ENCODE results near the gene MCU. TPM values are rescaled to one million over a fixed set of nuclear protein-coding genes. Genes with fewer than 3 reads are reported as not detected.

MCU gene
- total RNA-seq, 1 experiment from 2014 or later = 26.8 TPM

GRCh38 chr10:72747521-72747920 lies 55.6 kb downstream of the MCU start:
- Histone ChIP-seq H3K9ac (ENCODE audit: low read length) (no peak overlapping the region), H3K79me2 (ENCODE audit: insufficient read depth, low read length) (peaks cover 19% of the 10 kb centered on the region; the same call in 1 of the 2 replicates), H3K4me3 (replicated peaks in 1 of 2; ENCODE audit: low read depth in 1 of 2, low read length in 2 of 2) (no peak overlapping the region), H3K27me3 (ENCODE audit: insufficient read depth, low read length) (no peaks in the 10 kb centered on the region), H3K27ac (ENCODE audit: low read depth, low read length) (no peak overlapping the region), H3K4me2 (ENCODE audit: low read length) (no peak overlapping the region), H3K9me3 (ENCODE audit: control insufficient read depth in 1 of 2, insufficient read depth in 1 of 2, low read depth in 1 of 2, low read length in 2 of 2) (no peaks in the 10 kb centered on the region), H3K36me3 (ENCODE audit: control insufficient read depth in 1 of 2, insufficient read depth in 2 of 2, low read length in 2 of 2) (no peaks in the 10 kb centered on the region), H3K4me1 (ENCODE audit: control insufficient read depth in 1 of 2, insufficient read depth in 2 of 2, low read length in 2 of 2) (no peaks in the 10 kb centered on the region), H2AFZ (ENCODE audit: low read depth, low read length, poor library complexity, severe bottlenecking) (no peak overlapping the region), H4K20me1 (ENCODE audit: insufficient read depth) (no peaks in the 10 kb centered on the region), H3K9me2 (ENCODE audit: insufficient read depth) (no peaks in the 10 kb centered on the region)
- ChIA-PET CTCF (no interaction called here), RAD21 (ENCODE audit: low non-redundant PET in 1 of 2, low total read pairs in 2 of 2, uncharacterized antibody in 2 of 2, unreplicated experiment in 2 of 2) (no interaction called here), POLR2A (no interaction called here)
- no peak for DNase-seq (ENCODE audit: low read depth, low spot score)
- intact Hi-C loops (cut with micrococcal nuclease) = no loop called here
- no peak for ATAC-seq
- TF ChIP-seq SIN3A (IDR thresholded peaks at IDR 0.05; ENCODE audit: low read depth) (no peak), JUND (IDR thresholded peaks at IDR 0.05) (no peak), CTCF (IDR thresholded peaks at IDR 0.05 in 2 of 3, conservative IDR thresholded peaks at IDR 0.05 in 1 of 3; ENCODE audit: borderline replicate concordance in 1 of 3, insufficient read depth in 1 of 3, low read depth in 2 of 3, low read length in 2 of 3) (no peak), YY1 (IDR thresholded peaks at IDR 0.05; ENCODE audit: extremely low read depth, insufficient replicate concordance, low read depth, low read length) (no peak), ELF1 (IDR thresholded peaks at IDR 0.05; ENCODE audit: borderline replicate concordance, low read depth) (no peak), EZH2 (IDR thresholded peaks at IDR 0.05) (no peak), TCF7L2 (IDR thresholded peaks at IDR 0.05; ENCODE audit: borderline replicate concordance, extremely low read depth, insufficient read depth, insufficient read length) (no peak), POLR2AphosphoS5 (IDR thresholded peaks at IDR 0.05; ENCODE audit: low read depth, low read length) (no peak)
- BruUV-seq (replicated peaks) = no TSS peak

GRCh38 chr10:72753760-72754231 lies 61.9 kb downstream of the MCU start:
- H3K79me2 ChIP-seq (ENCODE audit: insufficient read depth, low read length) = peaks cover 5% of the 10 kb centered on the region; the same call in 1 of the 2 replicates
- no peak for TF ChIP-seq ZFX (IDR thresholded peaks at IDR 0.05)
- TF ChIP-seq YY1 (IDR thresholded peaks at IDR 0.05; ENCODE audit: extremely low read depth, insufficient replicate concordance, low read depth, low read length) = no peak
- TF ChIP-seq ZNF274 (IDR thresholded peaks at IDR 0.05; ENCODE audit: low read depth, low read length) = no peak
- TF ChIP-seq JUND (IDR thresholded peaks at IDR 0.05) = no peak
- no peak for TF ChIP-seq CTCF (IDR thresholded peaks at IDR 0.05 in 2 of 3, conservative IDR thresholded peaks at IDR 0.05 in 1 of 3; ENCODE audit: borderline replicate concordance in 1 of 3, insufficient read depth in 1 of 3, low read depth in 2 of 3, low read length in 2 of 3)
- no peak for TF ChIP-seq SRF (IDR thresholded peaks at IDR 0.05; ENCODE audit: low read depth)
- no peak for TF ChIP-seq SP1 (IDR thresholded peaks at IDR 0.05; ENCODE audit: low read depth)
- TF ChIP-seq EZH2phosphoT487 (IDR thresholded peaks at IDR 0.05; ENCODE audit: borderline replicate concordance) = no peak
- no peak for TF ChIP-seq TCF7L2 (IDR thresholded peaks at IDR 0.05; ENCODE audit: borderline replicate concordance, extremely low read depth, insufficient read depth, insufficient read length)

More at GRCh38 chr10:72753760-72754231, 61.9 kb downstream of the MCU start:
- H3K4me3 ChIP-seq (replicated peaks in 1 of 2; ENCODE audit: low read depth in 1 of 2, low read length in 2 of 2) = no peak overlapping the region
- H3K9ac ChIP-seq (ENCODE audit: low read length) = no peak overlapping the region
- no peaks in the 10 kb centered on the region for H3K9me2 ChIP-seq (ENCODE audit: insufficient read depth)
- intact Hi-C loops (cut with micrococcal nuclease) = no loop called here
- ATAC-seq = no peak
- RAD21 ChIA-PET (ENCODE audit: low non-redundant PET in 1 of 2, low total read pairs in 2 of 2, uncharacterized antibody in 2 of 2, unreplicated experiment in 2 of 2) = no interaction called here
- POLR2A ChIA-PET = no interaction called here
- no peak overlapping the region for H2AFZ ChIP-seq (ENCODE audit: low read depth, low read length, poor library complexity, severe bottlenecking)
- H3K9me3 ChIP-seq (ENCODE audit: control insufficient read depth in 1 of 2, insufficient read depth in 1 of 2, low read depth in 1 of 2, low read length in 2 of 2) = no peaks in the 10 kb centered on the region
- no peaks in the 10 kb centered on the region for H4K20me1 ChIP-seq (ENCODE audit: insufficient read depth)
- no TSS peak for BruUV-seq (replicated peaks)
- H3K36me3 ChIP-seq (ENCODE audit: control insufficient read depth in 1 of 2, insufficient read depth in 2 of 2, low read length in 2 of 2) = no peaks in the 10 kb centered on the region
- no peaks in the 10 kb centered on the region for H3K27me3 ChIP-seq (ENCODE audit: insufficient read depth, low read length)
- peaks cover 0 to 10% of the 10 kb centered on the region in 2 experiments; a peak in 2 of 4 replicates for H3K4me1 ChIP-seq (ENCODE audit: control insufficient read depth in 1 of 2, insufficient read depth in 2 of 2, low read length in 2 of 2)
- no peak for DNase-seq (ENCODE audit: low read depth, low spot score)
- CTCF ChIA-PET = no interaction called here
- H3K4me2 ChIP-seq (ENCODE audit: low read length) = 0 out of 2 replicates have a peak overlapping the region, but pooled peaks have one; percentile 17
- H3K27ac ChIP-seq (ENCODE audit: low read depth, low read length) = no peak overlapping the region

Data from HCT116 (cell line).